Hematopoietic multipotent progenitor cell treated with erythropoietin and hydrocortisone succinate and interleukin-3 and kit ligand, for 15 days (in vitro differentiated cells): Measurements from ENCODE around the gene PCK2.
"Not testable (repeated sequence)": the region's sequence is repeated elsewhere in the genome, so short reads cannot be mapped to it uniquely, and the experiment has no call there.

Experiments
- DNase-seq: peaks from one replicate; pipeline ENCODE4 v3.0.0-alpha.2; 2015; ENCODE audit warnings: low spot score

The PCK2 gene

GRCh38 chr14:24093901-24094840, at the start of gene PCK2:
Gene PCK2 (plus strand): TSS chr14:24094311. CDS start chr14:24094406, 95 bp downstream.
- DNase-seq = peak; percentile 89

GRCh38 chr14:24049002-24049401, 45.1 kb upstream of the PCK2 start:
- DNase-seq = not testable (repeated sequence)

GRCh38 chr14:24050753-24051152, 43.4 kb upstream of the PCK2 start:
- not testable (repeated sequence) for DNase-seq

GRCh38 chr14:24051176-24051788, 42.8 kb upstream of the PCK2 start:
- no peak for DNase-seq

- peak; percentile 8 for DNase-seq
These were observed 42.1 kb upstream of the PCK2 start, which contains the start of gene CARMIL3 for GRCh38 chr14:24051789-24052655. Gene CARMIL3 (plus strand): TSS chr14:24052009. CDS start chr14:24052154, 145 bp downstream.

GRCh38 chr14:24052656-24053547, 41.2 kb upstream of the PCK2 start:
- no peak for DNase-seq

GRCh38 chr14:24053548-24054323, 40.4 kb upstream of the PCK2 start:
- DNase-seq = no peak

- DNase-seq = no peak
These were observed 39.8 kb upstream of the PCK2 start for GRCh38 chr14:24054324-24054641.

- no peak for DNase-seq
These were observed 39.5 kb upstream of the PCK2 start for GRCh38 chr14:24054646-24055045.

GRCh38 chr14:24055971-24056799, 37.9 kb upstream of the PCK2 start:
- no peak for DNase-seq

- DNase-seq = no peak
These were observed 37.3 kb upstream of the PCK2 start for GRCh38 chr14:24056800-24057184.

GRCh38 chr14:24057271-24057670, 36.8 kb upstream of the PCK2 start:
- no peak for DNase-seq

- DNase-seq = no peak
These were observed 36.2 kb upstream of the PCK2 start for GRCh38 chr14:24057867-24058259.

GRCh38 chr14:24058260-24058950, 35.7 kb upstream of the PCK2 start:
- DNase-seq = peak; percentile 72

GRCh38 chr14:24058951-24059475, 35.1 kb upstream of the PCK2 start:
- no peak for DNase-seq

GRCh38 chr14:24059841-24060388, 34.2 kb upstream of the PCK2 start:
- no peak for DNase-seq

GRCh38 chr14:24060443-24060842, 33.7 kb upstream of the PCK2 start:
- DNase-seq = no peak
